ENCODE results near the gene FANCG.

Gene FANCG

GRCh38 chr9:35079426-35080341, at the start of gene FANCG:
Gene FANCG (minus strand): TSS chr9:35079942. CDS start chr9:35079524, 418 bp downstream.
- peak; percentile 96 for DNase-seq

GRCh38 chr9:35116898-35117551, 37.3 kb upstream of the FANCG start:
- DNase-seq = peak; percentile 97

DNA sequence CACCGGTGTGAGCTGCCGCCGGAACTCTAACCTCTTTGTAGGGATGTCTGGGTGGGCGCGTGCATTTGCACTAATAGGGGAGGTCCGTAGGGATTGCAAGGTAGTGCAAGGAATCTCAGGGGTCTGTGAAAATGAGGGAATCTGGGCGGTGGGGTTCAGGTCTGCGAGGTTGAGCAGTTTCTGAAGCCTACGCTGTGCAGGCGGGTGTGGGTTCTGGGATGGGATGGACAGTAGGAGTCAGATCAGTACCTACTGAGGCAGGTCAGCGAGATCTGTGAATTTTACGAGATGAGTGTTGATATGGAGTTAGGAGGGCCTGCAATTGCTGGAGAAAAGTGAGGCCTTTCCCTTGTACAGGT, 36.8 kb upstream of the FANCG start:
- DNase-seq = no peak

DNA sequence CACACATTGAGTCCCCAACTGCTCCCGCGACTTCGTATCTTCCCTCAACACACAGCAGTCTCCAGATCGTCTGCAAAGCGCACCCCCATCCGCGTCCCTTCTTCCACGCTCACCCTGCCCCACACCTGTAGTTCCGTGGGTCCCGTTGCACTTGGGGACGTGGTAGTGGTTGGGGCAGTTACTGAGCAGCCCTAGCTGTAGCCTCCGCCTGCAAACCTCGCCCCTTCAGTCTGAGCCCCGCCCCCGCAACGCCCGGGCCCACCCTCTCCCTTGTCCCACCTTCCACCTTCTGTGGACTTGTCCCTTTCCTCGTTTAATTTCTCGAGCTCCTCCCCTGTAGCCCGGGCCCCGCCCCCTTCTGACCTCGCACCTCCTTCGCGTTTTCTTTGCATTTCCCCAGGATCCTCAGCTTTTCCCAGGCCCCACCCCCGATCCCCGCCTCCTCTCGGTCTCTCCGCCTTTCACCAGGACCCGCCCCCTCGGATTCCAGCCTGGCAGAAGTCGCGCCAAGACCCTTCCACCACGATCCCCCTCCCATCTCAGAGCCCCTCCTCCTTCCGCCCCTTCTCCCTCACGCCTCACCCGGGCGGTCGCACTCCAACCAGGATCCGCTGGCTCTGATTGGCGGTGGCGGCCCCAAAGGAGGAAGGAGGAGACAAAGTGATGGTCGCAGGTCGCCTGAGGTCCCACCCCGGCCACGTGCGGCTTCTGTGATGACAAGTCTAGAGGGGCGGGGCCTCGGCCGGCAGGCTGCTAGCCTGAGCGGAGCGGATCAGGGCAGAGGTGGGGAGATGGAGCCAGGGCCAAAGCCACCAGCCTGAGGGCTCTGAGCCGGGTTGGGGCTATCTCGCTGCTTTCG, 36.2 kb upstream of the FANCG start, which contains the start of gene ATOSB:
ATOSB (minus strand) TSS at position 183 of the 859 bp plus-strand sequence. CDS start 7,588 bp downstream, outside the sequence.
- peak; percentile 98 for DNase-seq

DNA sequence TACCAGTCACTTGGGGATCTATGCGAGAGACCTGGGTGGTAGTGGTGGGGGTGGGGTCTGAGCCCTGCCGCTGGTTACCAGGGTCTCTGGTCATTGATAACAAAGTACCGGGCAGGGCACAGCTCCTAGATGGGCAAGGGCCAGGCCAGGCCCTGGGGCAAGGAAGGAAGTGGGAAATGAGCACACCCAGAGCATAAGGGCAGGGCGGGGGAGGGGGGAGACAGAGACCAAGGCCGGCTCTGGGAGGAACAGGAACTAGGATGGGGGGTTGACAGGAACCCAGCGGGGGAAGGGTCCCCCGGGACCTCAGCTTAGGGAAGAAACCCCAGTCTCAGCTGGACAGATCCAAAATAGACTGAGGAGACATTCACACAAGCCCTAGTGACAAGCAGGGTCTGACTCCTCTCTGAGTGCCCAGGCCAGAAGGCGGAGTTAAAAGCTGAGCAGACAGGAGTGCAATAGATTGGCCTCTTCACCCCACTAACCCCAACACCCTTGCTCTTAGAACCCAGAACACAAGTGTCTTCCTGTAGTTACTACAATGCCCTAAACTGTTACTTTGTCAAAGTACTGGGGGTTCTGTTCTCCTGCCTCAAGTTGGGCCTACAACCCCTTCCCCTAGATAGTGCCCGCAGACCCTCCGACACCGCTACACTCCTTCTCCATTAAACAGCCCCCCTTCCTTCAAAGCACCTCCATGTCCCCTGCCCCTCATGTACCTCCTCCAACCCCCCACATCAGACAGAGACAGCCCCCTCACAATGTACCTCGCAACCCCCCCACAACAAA, 35.3 kb upstream of the FANCG start:
- DNase-seq = peak; percentile 79

DNA sequence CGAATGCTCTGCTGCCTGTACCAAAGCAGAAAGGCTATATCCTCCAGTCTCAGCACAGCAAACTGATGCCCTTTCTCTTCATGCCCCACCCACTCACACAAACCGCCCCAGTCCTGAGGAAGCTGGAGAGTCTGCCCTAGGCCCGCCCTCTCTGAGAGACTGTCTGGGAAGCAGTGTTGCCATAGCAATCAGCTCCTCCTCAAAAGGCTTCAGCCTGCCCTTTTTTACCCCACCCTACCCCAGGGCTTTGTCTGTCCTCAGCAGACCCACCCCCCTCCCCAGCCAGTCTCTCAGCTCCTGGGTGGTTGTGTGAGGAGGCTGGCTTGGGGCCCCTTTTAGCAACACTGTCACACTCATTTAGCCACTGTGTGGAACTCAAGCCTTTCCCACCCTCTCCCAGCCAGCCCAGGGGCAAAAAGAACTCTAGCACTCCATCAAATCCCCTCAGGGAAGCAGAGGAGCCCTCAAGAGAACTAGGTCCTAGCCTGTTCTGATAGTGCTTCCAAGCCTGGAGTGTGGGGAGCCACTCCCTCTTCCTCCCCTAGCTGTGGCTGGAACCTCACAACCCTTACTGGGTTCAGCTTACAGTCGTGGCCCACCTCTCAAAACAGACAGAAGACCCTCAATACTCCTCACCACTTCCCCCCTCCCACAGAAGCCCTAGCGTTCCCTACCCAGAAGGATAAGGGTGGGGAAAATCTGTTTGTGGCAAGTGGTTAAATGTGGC, 34.5 kb upstream of the FANCG start:
- peak; percentile 97 for DNase-seq

- DNase-seq = no peak
Measured at GRCh38 chr9:35112257-35113020, 32.7 kb upstream of the FANCG start.

DNA sequence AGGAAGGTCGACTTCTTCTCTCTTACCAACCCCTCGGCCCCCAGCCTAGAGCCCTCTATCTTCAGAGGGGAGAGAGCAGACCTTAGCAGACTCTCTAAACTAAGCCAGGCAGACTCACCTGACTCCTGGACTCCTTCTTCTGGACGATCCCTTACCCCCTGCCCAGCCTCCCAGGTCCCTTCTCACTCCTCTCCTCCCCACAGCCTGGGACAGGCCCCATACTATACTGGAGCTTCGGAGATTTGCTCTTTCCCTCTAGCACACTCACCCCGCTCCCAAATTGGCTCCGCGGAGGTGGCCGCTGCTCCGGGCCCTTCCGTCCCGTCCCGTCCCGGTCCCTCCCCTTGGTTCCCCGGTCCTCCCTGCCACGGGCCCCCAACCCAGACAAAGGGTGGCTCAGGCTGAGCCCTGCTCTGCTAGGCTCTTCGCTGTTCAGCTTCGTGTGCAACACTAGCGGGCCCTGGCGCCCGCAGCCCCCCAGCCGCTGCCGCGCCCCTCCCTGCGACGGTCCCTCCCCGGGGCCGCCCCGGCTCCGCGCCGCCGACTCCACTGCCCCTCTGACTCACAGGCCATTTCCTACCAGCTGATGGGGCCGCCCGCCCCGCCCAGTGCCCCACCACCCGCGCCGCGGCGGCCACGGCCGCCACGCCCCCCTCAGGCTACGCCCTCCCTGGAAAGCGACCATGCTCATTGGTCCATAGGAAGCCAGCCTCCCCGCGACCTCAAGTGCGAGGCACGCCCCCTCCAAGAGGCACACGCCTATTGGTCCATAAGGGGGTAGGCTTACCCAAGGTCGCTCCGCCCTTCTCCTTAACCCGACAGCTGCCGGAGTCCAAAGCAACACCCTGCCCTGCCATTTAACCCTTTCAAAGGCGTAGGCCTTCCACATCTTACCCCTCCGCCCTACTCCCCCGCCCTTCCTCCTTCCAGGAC, 31.5 kb upstream of the FANCG start:
- peak; percentile 99 for DNase-seq

GRCh38 chr9:35110327-35110761, 30.6 kb upstream of the FANCG start:
- DNase-seq = peak; percentile 79

GRCh38 chr9:35108946-35109575, 29.3 kb upstream of the FANCG start:
- peak; percentile 98 for DNase-seq

- DNase-seq = no peak
Measured at GRCh38 chr9:35108461-35108860, 28.7 kb upstream of the FANCG start.

- DNase-seq = no peak
Measured at GRCh38 chr9:35107297-35108290, 27.9 kb upstream of the FANCG start.

DNA sequence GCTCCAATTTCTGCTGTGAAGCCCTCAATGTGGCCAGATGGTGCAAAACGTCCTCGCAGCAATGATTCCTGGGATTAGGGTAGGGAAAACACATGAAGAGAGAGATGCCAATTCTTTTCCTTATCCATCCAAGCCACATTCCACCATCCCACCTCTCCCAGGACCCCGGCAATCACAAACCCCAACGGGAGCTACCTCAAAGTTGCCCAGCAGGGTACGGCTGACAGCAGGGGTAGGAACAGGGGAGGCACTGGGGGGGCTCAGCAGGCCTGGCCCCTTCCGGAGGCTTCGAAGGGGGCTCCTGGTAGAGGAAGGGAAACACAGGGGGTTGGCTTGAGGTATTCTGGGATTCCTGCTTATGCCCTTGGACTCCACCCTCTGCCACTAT, 26.6 kb upstream of the FANCG start:
- DNase-seq = no peak

- no peak for DNase-seq
Measured at GRCh38 chr9:35105571-35106342, 26.0 kb upstream of the FANCG start.

- no peak for DNase-seq
Measured at GRCh38 chr9:35105126-35105525, 25.4 kb upstream of the FANCG start.

DNA sequence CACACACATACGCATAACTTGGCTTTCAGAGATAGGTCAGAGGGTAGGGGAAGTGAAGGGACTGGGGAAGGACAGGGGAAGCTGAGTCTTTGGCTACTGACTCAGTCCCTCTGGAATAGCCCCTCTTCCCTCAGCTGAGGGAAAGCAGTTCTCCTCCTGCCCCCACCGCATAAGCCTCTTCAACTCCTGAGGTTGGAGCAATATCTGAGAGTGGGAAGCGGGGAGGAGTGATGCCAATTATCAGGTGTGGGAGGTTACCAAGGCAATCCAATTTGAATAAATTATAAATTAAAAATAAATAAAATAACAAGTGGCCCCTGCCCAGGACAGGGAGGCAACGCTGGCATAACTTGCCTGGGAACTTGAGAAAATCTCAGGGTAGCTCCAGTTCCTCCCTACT, 24.8 kb upstream of the FANCG start:
- DNase-seq = no peak

DNA sequence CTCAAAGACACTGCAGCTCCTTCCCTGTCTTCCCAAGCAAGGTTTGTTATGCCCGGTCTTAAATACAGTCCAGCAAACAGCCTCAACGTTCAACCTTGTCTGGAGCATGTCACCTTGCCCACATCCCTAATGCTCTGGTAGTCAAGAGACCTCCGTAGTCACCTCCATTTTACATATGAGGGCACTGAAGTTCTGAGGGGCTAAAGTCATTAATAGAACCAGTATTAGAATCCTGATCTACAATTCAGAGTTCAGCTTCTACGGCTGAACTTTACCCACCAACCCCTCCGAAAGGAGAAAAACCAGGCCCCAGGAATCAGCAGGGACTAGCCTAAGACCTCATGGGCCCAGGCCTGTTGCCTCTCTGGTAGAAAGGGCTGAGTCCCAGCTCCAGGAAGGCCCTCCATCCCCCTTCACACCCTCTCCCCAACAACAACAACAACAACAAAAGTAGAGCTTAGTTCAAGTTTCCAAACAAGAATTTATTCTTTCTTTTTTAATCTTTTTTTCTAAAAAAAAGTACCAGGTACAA, 24.0 kb upstream of the FANCG start:
- DNase-seq = no peak
